Muscle layer of colon (tissue), 2 donors: ENCODE results near the gene OSBPL3.

ENCODE experiments used
- H3K27ac ChIP-seq: one replicate; pipeline ENCODE4 v1.7.0; 2013; ENCODE audit warnings: low read depth, mild to moderate bottlenecking, low read length, moderate library complexity
- H3K27me3 ChIP-seq, 2 donors: one replicate each; pipeline ENCODE4 v1.7.0; 2013; ENCODE audit warnings: low read length in 2 of 2, mild to moderate bottlenecking in 2 of 2; ENCODE audit not compliant: insufficient read depth in 2 of 2, control insufficient read depth in 1 of 2
- H3K36me3 ChIP-seq: one replicate; pipeline ENCODE4 v1.7.0; 2013; ENCODE audit warnings: mild to moderate bottlenecking, low read length; ENCODE audit not compliant: insufficient read depth
- H3K4me1 ChIP-seq: one replicate; pipeline ENCODE4 v1.7.0; 2013; ENCODE audit warnings: mild to moderate bottlenecking, low read length; ENCODE audit not compliant: insufficient read depth
- H3K4me3 ChIP-seq, 2 donors: one replicate each; pipeline ENCODE4 v1.7.0; 2013; ENCODE audit warnings: low read length in 2 of 2, low read depth in 1 of 2, mild to moderate bottlenecking in 1 of 2, moderate library complexity in 1 of 2
- H3K9ac ChIP-seq: one replicate; pipeline ENCODE4 v1.7.0; 2013; ENCODE audit warnings: low read length
- H3K9me3 ChIP-seq: one replicate; pipeline ENCODE4 v1.7.0; 2013; ENCODE audit warnings: mild to moderate bottlenecking, low read length
- donor health status: abdominal sarcoma.
- donor health status: Adenocarcinoma of cecum.

The OSBPL3 gene

GRCh38 chr7:24830440-24831050, 149.4 kb downstream of the OSBPL3 start:
- no peak overlapping the region for H3K27ac ChIP-seq
- H3K9me3 ChIP-seq, result no peaks in the 10 kb centered on the region
- H3K4me1 ChIP-seq, result peaks cover 9% of the 10 kb centered on the region
- H3K27me3 ChIP-seq, result no peaks in the 10 kb centered on the region
- no peak overlapping the region for H3K9ac ChIP-seq
- no peak overlapping the region for H3K4me3 ChIP-seq
- H3K36me3 ChIP-seq, result no peaks in the 10 kb centered on the region

- Histone ChIP-seq H3K27ac (no peak overlapping the region), H3K4me1 (peaks cover 9% of the 10 kb centered on the region), H3K36me3 (no peaks in the 10 kb centered on the region), H3K4me3 (no peak overlapping the region), H3K27me3 (no peaks in the 10 kb centered on the region), H3K9ac (no peak overlapping the region), H3K9me3 (no peaks in the 10 kb centered on the region)
These were observed 150.2 kb downstream of the OSBPL3 start for GRCh38 chr7:24829787-24830186.

DNA sequence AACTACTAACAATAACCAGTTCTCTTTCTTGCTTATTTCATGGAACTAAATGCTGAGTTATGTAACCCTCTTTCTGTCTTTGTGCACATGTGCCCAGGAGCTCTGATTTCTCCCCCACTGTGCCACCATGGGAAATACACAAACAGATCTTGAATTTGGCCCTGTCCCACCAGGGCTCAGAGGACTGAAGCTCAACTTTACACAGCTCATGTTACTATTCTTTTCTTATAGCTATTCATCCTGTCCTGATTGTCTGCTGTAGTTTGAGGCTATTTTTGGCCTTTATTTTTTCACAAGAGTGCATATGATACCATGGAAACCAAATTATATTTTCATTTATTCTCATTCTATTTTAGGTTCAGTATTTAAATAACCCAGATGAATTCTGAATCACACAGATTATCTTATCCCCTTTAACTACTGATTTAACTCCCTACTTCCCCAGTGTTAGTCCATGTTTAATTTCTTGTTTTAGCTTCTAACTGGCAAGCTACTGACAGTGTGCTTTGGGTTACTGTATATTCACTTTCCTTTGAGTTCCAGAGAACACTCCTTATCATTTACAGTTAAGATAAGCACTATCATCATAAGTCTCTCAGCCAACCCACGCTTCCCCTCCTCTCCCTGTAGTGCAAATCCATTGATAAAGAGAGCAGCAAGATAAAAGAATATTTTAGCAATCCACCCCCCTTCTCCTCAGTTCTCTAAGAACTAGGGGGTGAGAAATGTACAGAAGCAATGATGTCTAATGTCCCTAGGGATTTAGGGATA, 150.9 kb downstream of the OSBPL3 start:
- H3K4me1 ChIP-seq, result peaks cover 9% of the 10 kb centered on the region
- no peak overlapping the region for H3K27ac ChIP-seq
- no peaks in the 10 kb centered on the region for H3K9me3 ChIP-seq
- H3K36me3 ChIP-seq, result no peaks in the 10 kb centered on the region
- no peaks in the 10 kb centered on the region for H3K27me3 ChIP-seq
- no peak overlapping the region for H3K4me3 ChIP-seq
- H3K9ac ChIP-seq, result no peak overlapping the region

GRCh38 chr7:24827589-24827988, 152.4 kb downstream of the OSBPL3 start:
- Histone ChIP-seq H3K4me1 (peaks cover 9% of the 10 kb centered on the region), H3K27ac (no peak overlapping the region), H3K36me3 (no peaks in the 10 kb centered on the region)

GRCh38 chr7:24827027-24827426, 153.0 kb downstream of the OSBPL3 start:
- no peaks in the 10 kb centered on the region for H3K36me3 ChIP-seq
- H3K27me3 ChIP-seq, result no peaks in the 10 kb centered on the region
- no peak overlapping the region for H3K9ac ChIP-seq
- no peak overlapping the region for H3K27ac ChIP-seq
- H3K4me1 ChIP-seq, result peaks cover 9% of the 10 kb centered on the region
- H3K9me3 ChIP-seq, result no peaks in the 10 kb centered on the region
- H3K4me3 ChIP-seq, result no peak overlapping the region

More at GRCh38 chr7:24827589-24827988, 152.4 kb downstream of the OSBPL3 start:
- Histone ChIP-seq H3K9ac (no peak overlapping the region), H3K9me3 (no peaks in the 10 kb centered on the region), H3K4me3 (no peak overlapping the region), H3K27me3 (no peaks in the 10 kb centered on the region)

DNA sequence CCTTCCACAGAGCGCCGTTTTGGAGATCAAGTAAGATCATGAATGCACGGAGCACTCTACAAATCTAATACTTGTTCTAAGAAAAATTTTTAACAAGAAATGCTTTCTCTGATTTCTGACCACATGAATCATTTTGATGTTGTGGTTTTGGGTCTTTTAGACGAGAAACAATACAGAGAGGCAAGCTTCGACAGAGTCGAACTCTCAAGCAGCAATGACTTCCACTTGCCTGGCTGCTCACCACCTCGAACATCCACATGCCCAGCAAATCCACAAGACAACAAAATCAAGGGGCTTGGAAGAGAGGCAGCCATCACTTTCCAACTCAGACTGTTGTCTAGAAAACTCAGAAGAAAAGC, 153.3 kb downstream of the OSBPL3 start:
- Histone ChIP-seq H3K27me3 (no peaks in the 10 kb centered on the region), H3K36me3 (no peaks in the 10 kb centered on the region), H3K4me1 (peaks cover 9% of the 10 kb centered on the region), H3K4me3 (no peak overlapping the region), H3K9me3 (no peaks in the 10 kb centered on the region), H3K27ac (no peak overlapping the region), H3K9ac (no peak overlapping the region)

- Histone ChIP-seq H3K4me1 (peaks cover 12% of the 10 kb centered on the region), H3K9me3 (no peaks in the 10 kb centered on the region), H3K4me3 (no peak overlapping the region), H3K27me3 (no peaks in the 10 kb centered on the region), H3K9ac (no peak overlapping the region), H3K36me3 (no peaks in the 10 kb centered on the region), H3K27ac (no peak overlapping the region)
These were observed 153.9 kb downstream of the OSBPL3 start for GRCh38 chr7:24825931-24826661.

GRCh38 chr7:24825381-24825794, 154.6 kb downstream of the OSBPL3 start:
- Histone ChIP-seq H3K27me3 (no peaks in the 10 kb centered on the region), H3K9ac (no peak overlapping the region), H3K4me1 (peaks cover 16% of the 10 kb centered on the region), H3K9me3 (no peaks in the 10 kb centered on the region), H3K4me3 (no peak overlapping the region), H3K27ac (no peak overlapping the region), H3K36me3 (no peaks in the 10 kb centered on the region)

DNA sequence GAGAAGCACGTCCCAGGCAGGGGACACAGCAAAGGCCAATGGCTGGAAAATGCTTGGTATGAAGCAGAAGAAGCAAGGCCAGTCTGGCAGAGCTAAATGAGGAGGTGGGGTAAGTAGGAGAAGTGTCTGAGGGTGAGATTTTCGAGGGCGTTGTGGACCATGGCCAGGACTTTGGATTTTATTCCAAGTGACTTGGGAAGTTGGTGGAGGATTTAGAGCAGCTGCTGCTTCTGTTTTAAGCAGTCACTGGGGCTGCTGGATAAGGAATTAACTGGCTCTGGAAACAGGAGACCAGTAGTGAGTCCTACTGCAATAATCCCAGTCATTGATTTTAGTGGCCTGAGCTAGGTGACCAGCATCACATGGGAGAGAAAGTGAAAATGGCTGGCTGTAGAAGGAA, 155.1 kb downstream of the OSBPL3 start:
- H3K9ac ChIP-seq, result no peak overlapping the region
- peaks cover 16% of the 10 kb centered on the region for H3K4me1 ChIP-seq
- H3K27me3 ChIP-seq, result no peaks in the 10 kb centered on the region
- H3K9me3 ChIP-seq, result no peaks in the 10 kb centered on the region
- H3K36me3 ChIP-seq, result no peaks in the 10 kb centered on the region
- no peak overlapping the region for H3K27ac ChIP-seq
- H3K4me3 ChIP-seq, result no peak overlapping the region

DNA sequence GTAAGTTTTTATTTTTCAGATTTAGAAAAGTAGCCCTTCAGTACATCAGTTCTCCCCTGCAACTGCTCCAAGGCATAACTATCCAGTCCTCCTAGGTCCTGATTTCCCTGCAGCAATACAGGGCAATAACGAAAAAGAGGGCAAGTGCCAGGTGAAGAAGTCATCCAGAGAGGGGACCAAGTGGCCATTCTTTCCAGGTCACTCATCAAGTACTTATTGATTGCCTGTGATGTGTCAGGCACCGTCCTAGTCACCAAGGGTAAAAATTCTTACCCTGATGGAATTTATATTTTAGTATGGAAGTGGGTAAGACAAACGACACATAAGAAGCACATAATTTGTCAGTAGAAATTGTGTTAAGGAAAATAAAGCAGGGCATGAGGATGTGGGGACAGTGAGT, 155.6 kb downstream of the OSBPL3 start:
- H3K9me3 ChIP-seq, result no peaks in the 10 kb centered on the region
- peaks cover 15% of the 10 kb centered on the region for H3K4me1 ChIP-seq
- no peak overlapping the region for H3K27ac ChIP-seq

DNA sequence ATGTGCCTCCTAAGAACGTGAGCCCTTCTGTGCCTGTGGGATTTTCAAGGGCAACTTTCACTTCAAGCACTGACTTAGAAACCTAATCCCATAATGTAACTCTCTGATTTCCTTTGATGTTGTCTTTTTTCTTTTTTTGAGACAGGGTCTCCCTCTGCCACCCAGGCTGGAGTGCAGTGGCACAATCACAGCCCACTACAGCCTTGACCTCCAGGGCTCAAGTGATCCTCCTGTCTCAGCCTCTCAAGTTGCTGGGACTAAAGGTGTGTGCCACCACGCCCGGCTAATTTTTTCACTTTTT, 158.3 kb downstream of the OSBPL3 start:
- no peak overlapping the region for H3K27ac ChIP-seq
- H3K9ac ChIP-seq, result no peak overlapping the region
- H3K4me3 ChIP-seq, result no peak overlapping the region
- H3K27me3 ChIP-seq, result no peaks in the 10 kb centered on the region
- H3K4me1 ChIP-seq, result peaks cover 7% of the 10 kb centered on the region
- H3K36me3 ChIP-seq, result no peaks in the 10 kb centered on the region
- no peaks in the 10 kb centered on the region for H3K9me3 ChIP-seq

More for the DNA sequence above, 155.6 kb downstream of the OSBPL3 start:
- H3K9ac ChIP-seq, result no peak overlapping the region
- H3K27me3 ChIP-seq, result no peaks in the 10 kb centered on the region
- H3K4me3 ChIP-seq, result no peak overlapping the region
- no peaks in the 10 kb centered on the region for H3K36me3 ChIP-seq
